ENCODE results near the gene LMBR1.
"Not testable (repeated sequence)": the region's sequence is repeated elsewhere in the genome, so short reads cannot be mapped to it uniquely, and the experiment has no call there.

The LMBR1 gene

GRCh38 chr7:156702399-156702798, 190.6 kb downstream of the LMBR1 start:
- H3K4me3 ChIP-seq (ENCODE audit: low read depth, low read length) = no peak overlapping the region

DNA sequence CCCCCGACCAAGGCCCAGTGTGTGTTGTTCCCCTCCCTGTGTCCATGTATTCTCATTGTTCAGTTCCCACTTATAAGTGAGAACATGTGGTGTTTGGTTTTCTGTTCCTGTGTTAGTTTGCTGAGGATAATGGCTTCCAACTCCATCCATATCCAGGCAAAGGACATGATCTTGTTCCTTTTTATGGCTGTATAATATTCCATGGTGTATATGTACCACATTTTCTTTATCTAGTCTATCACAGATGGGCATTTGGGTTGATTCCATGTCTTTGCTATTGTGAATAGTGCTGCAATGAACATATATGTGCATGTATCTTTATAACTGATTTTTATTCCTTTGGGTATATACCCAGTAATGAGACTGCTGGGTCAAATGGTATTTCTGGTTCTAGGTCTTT, 191.2 kb downstream of the LMBR1 start:
- H3K4me3 ChIP-seq (ENCODE audit: low read depth, low read length) = not testable (repeated sequence)

DNA sequence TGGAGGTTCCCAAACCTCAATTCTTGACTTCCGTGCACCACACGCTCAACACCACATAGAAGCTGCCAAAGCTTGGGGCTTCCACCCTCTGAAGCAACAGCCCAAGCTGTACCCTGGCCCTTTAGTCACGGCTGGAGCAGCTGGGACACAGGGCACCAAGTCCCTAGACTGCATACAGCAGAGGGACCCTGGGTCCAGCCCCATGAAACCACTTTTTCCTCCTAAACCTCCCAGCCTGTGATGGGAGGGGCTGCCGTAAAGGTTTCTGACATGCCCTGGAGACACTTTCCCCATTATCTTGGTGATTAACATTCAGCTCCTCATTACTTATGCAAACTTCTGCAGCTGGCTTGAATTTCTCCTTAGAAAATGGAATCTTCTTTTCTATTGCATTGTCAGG, 194.5 kb downstream of the LMBR1 start:
- H3K4me3 ChIP-seq (ENCODE audit: low read depth, low read length) = not testable (repeated sequence)

- H3K4me3 ChIP-seq (ENCODE audit: low read depth, low read length) = not testable (repeated sequence)
These were observed 195.7 kb downstream of the LMBR1 start for GRCh38 chr7:156697283-156697682.

- no peak overlapping the region for H3K4me3 ChIP-seq (ENCODE audit: low read depth, low read length)
These were observed 199.4 kb downstream of the LMBR1 start for GRCh38 chr7:156693627-156694026.

GRCh38 chr7:156692849-156693248, 200.1 kb downstream of the LMBR1 start:
- no peak overlapping the region for H3K4me3 ChIP-seq (ENCODE audit: low read depth, low read length)

GRCh38 chr7:156691764-156692163, 201.2 kb downstream of the LMBR1 start:
- H3K4me3 ChIP-seq (ENCODE audit: low read depth, low read length) = no peak overlapping the region

GRCh38 chr7:156684661-156685060, 208.3 kb downstream of the LMBR1 start:
- no peak overlapping the region for H3K4me3 ChIP-seq (ENCODE audit: low read depth, low read length)

DNA sequence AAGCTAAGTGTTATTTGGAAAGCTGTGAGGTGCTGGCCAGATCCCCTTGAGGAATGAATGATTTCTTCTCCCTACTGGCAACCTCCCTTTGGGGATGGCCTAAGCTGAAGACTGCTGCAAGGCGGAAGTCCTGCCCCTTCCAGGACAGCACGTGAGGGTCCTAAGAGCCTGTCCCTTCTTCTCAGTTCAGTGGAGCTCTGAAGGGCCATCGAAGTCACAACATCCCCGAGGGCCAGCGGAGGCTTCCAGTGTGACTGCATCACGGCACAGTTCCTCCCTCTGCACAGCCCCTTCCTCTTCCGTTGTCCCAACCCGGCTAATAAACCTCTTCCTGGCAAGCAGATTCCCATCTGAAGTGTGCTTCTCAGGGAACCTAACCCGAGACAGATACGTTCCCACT, 208.7 kb downstream of the LMBR1 start:
- no peak overlapping the region for H3K4me3 ChIP-seq (ENCODE audit: low read depth, low read length)

- H3K4me3 ChIP-seq (ENCODE audit: low read depth, low read length) = no peak overlapping the region
These were observed 210.1 kb downstream of the LMBR1 start for GRCh38 chr7:156682928-156683327.

DNA sequence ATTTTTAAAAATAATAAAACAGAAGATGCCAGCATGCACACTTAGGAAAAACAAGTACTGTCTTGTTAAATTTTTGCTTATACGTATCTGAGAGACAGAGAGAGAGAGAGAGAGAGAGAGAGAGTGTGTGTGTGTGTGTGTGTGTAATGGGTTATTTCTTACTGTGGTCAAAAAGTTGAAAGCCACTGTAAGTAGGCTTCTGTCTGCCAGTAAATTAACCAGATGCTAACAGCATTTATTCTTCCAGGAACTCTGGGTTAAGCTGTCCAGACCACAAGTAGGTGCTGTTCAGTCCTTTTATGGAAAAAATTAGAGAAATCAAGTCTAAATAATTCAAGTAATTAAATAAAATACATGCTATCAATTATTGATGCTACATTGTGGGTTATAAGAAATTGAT, 212.7 kb downstream of the LMBR1 start:
- H3K4me3 ChIP-seq (ENCODE audit: low read depth, low read length) = no peak overlapping the region

GRCh38 chr7:156677374-156678054, 215.5 kb downstream of the LMBR1 start:
- H3K4me3 ChIP-seq (ENCODE audit: low read depth, low read length) = no peak overlapping the region

DNA sequence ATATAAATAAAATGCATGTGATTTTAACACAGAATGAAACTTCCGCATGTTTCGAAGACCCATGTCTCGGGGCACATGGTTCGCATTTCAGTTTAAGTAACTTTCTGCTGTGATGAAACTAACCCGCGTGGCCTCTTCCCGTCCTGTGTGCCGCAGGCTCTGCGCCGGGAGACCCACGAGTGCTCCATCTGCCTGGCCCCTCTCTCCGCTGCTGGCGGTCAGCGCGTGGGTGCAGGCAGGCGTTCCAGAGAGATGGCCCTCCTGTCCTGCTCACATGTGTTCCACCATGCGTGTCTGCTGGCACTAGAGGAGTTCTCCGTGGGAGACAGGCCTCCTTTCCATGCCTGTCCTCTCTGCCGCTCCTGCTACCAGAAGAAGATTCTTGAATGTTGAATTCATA, 216.7 kb downstream of the LMBR1 start:
- H3K4me3 ChIP-seq (ENCODE audit: low read depth, low read length) = no peak overlapping the region

DNA sequence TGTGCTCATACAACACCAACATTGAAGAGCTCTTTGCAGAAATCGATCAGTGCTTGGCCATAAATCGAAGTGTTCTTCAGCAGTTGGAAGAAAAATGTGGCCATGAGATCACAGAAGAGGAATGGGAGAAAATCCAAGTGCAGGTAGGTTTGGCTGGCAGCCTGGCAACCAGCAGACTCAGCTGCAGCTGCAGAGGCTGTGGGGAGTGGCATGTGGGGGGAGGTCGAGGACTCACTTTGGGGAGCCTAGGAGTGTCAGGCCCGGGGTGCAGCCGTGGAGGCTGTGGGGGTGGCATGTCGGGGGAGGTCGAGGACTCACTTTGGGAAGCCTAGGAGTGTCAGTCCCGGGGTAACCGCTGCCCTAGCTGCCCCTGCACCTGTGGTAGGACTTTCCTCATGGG, 217.3 kb downstream of the LMBR1 start:
- H3K4me3 ChIP-seq (ENCODE audit: low read depth, low read length) = no peak overlapping the region

DNA sequence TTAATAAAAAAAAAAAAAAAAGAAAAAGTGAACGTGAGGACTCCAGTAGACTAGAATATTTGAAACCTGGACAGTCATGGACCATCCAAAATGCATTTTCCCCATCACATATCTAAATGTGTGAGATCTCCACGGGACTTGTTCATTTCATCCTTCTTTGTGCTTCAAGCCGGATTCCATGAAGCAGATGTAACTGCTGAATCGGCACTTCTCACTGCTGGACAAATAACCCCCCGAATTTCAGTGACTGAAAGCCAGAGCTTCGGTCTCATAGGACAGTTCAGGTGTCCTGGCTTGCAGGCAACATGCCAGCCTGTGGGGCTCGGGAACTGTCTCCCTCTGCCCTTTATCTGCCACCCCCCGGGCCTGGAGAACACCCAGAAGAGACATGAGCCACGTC, 219.1 kb downstream of the LMBR1 start:
- H3K4me3 ChIP-seq (ENCODE audit: low read depth, low read length) = no peak overlapping the region

DNA sequence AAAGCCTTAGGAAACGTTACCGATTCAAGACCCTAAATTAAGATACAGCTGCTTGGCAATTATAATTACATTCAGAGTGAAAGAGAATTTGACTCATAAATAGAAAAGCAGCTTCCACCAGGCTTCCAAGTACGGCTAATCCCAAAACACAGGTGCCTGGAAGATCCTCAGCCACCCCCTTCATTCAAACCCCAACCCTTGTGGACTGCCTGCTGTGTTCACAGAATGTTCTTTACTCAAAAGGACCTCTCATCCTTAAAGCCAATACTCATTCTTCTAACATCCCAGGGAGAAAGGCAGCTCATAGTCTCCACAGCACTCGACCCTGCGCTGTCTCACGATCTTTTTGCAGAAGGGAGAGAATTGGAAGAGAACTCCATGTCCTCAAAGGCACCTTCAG, 219.5 kb downstream of the LMBR1 start:
- no peak overlapping the region for H3K4me3 ChIP-seq (ENCODE audit: low read depth, low read length)

GRCh38 chr7:156669035-156669828, 223.8 kb downstream of the LMBR1 start:
- H3K4me3 ChIP-seq (ENCODE audit: low read depth, low read length) = no peak overlapping the region

- H3K4me3 ChIP-seq (ENCODE audit: low read depth, low read length) = no peak overlapping the region
These were observed 224.7 kb downstream of the LMBR1 start for GRCh38 chr7:156668130-156668741.

GRCh38 chr7:156667110-156667426, 225.9 kb downstream of the LMBR1 start:
- no peak overlapping the region for H3K4me3 ChIP-seq (ENCODE audit: low read depth, low read length)

DNA sequence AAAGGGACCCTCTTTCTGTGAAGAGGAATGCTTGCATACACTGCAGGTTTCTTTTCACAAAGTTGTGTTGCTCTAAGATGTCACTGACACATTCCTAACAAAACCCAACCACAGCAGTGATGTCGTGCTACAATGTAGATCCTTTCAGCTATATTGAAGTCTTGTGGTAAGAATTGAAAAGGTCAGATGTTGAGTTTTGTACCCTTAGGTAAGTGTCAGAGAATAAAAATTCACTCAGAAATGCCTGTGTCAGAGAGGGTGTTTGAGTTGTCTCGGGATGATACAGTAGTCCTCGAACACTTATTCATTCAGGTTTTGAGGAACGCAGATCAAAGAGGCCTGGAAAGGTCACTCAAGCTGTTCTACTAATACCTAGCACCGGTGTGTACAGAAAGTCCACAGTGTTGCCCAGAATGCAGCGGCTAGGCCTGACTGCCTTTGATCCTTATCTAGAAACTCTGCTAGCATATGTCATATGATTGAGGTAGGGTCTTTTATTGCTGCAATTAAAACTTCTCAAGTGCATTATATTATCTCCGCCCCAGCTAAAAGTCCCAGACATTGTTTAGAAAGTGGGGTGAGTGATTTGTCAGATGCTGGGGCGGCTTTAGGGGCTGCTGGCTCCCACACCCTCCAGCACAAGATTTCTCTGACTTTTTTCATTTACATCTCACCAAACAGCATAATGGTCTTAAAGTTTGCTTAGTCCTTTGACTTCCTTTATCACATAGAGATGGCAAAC, 226.4 kb downstream of the LMBR1 start:
- H3K4me3 ChIP-seq (ENCODE audit: low read depth, low read length) = no peak overlapping the region

- no peak overlapping the region for H3K4me3 ChIP-seq (ENCODE audit: low read depth, low read length)
These were observed 227.9 kb downstream of the LMBR1 start for GRCh38 chr7:156665101-156665500.

DNA sequence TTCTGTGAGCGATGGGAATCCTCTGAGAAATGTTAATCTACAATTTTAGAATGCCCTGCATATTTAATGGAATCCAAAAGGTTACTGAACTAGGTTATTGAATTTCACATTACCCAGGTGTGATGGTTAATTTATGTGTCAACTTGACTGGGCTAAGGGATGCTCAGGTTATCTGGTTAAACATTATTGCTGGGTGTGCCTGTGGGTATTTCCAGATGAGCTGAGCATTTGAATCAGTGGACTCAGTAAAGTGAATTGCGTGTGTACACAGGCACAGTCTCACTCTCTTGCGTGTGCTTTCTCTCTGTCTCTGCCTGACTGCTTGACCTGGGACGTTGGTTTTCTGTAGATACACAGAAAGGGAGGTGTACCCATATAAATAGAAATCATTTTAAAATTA, 230.7 kb downstream of the LMBR1 start:
- H3K4me3 ChIP-seq (ENCODE audit: low read depth, low read length) = no peak overlapping the region
